ENCODE results near the gene KRT6C.
"Not testable (repeated sequence)": the region's sequence is repeated elsewhere in the genome, so short reads cannot be mapped to it uniquely, and the experiment has no call there.

Gene KRT6C

GRCh38 chr12:52454411-52455201 is 19.0 kb downstream of the KRT6C start:
- peak; percentile 34 for DNase-seq

- DNase-seq = no peak
Measured at GRCh38 chr12:52452101-52452500, 21.5 kb downstream of the KRT6C start, which contains the start of gene KRT6B. Gene KRT6B, minus strand, starts transcription at chr12:52452146. Its CDS starts 68 bp downstream, at chr12:52452078.

- no peak for DNase-seq
Measured at GRCh38 chr12:52448228-52448627, 25.4 kb downstream of the KRT6C start.

GRCh38 chr12:52447196-52447595 is 26.4 kb downstream of the KRT6C start:
- DNase-seq = not testable (repeated sequence)

GRCh38 chr12:52446367-52447045 is 27.1 kb downstream of the KRT6C start:
- DNase-seq = no peak

GRCh38 chr12:52445876-52446275 is 27.7 kb downstream of the KRT6C start:
- DNase-seq = no peak

- no peak for DNase-seq
Measured at GRCh38 chr12:52444647-52445595, 28.7 kb downstream of the KRT6C start.

DNA sequence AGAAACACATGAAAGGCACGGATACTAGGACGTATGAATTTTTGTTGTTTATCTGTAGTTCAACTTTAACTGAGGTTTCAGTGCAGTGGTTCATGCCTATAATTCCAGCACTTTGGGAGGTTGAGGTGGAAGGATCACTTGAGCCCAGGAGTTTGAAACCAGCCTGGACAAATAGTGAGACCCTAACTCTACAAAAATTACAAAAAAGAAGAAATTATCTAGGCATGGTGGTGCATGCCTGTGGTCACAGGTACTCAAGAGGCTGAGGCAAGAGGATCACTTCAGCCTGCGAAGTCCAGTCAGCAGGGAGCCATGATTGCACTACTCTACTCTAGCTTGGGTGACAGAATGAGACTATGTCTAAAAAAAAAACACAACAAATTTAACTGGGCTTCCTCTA is 29.6 kb downstream of the KRT6C start:
- no peak for DNase-seq

DNA sequence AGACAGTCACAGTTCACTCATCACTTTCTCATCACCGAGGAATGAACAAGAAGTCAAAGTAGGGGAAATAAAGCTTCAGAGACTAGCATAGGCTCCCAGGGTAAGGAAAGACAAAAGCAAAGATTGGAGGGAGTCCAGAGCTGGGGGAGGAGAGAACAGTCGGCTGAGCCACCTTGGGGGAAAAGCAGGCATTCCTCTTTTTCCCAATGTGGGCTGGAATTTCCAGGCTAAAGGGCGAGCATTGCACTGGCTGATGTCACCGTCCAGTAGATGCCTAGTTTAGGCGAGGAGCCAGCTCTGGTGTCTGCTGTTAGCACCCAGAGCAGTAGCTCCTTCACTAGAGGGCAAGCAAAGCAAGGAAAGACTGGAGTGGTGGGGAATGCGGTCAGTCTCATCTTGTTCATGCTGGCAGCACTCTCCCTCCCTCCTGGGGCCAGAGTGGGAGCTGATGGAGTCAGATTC is 31.0 kb downstream of the KRT6C start:
- no peak for DNase-seq

GRCh38 chr12:52441320-52441911 is 32.2 kb downstream of the KRT6C start:
- no peak for DNase-seq

DNA sequence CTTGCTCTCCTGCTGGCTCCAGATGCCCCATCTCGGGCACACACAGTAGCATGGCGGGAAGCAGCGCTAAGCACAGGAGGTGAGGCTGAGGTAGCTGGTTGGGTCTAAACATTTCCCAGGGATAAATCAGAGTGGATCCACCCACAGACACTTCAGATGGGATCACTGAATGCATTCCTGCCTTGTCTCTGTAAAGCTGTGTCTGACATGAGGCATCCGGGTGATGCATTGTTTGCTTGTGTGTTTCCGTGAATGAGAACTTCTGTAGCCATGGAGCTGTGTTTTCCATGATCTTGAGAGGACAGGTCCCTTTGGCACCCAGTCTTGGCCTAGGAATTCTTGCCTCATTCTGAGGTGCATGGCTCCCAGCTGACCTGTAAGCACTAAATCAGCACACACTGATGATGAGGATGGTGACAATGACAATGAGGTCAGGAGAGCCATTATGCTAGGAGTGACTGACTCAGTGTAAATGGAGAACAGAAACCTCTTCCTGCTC is 32.7 kb downstream of the KRT6C start:
- DNase-seq = no peak

- DNase-seq = no peak
Measured at GRCh38 chr12:52439845-52440244, 33.8 kb downstream of the KRT6C start.

DNA sequence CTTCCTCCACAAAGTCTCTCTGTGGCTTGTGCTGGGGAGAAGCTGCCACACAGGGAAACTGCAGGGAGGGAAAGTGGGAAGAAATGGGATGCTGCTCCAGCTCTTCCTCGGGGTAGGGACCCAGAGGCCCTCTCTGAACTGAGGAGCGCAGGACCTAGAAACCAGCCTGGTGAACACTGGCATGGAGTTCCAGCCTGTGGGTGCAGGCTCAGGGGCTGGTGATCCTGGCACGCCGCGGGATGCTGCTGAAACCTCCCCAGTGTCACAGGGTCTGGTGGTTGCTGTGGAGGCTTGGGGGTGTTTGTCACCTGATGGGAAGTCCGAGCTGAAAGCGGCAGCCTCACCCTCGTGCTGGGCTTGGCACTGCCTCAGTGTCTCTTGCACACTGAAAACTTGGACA is 34.2 kb downstream of the KRT6C start:
- DNase-seq = no peak

GRCh38 chr12:52438305-52439301 is 35.0 kb downstream of the KRT6C start:
- no peak for DNase-seq

DNA sequence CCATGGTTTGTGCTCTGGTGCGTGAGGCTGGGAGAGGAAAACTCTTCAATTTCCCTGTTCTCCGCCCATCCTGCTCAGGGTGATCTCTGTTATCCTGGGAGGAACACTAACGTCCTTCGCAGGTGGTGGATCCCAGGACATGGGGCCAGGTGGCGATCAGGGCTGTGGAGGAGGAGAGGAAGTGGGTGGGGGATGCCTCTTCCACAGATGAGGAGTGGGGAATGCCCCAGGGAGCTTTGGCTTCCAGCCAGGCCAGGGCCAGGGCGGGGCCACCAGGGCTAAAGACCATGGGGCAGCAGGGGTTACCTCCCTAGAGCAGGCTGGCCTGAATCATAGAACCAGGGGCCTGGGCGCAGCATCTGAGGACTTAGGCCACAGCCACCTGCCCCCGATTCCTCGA is 36.1 kb downstream of the KRT6C start:
- no peak for DNase-seq

GRCh38 chr12:52436828-52437474 is 36.7 kb downstream of the KRT6C start:
- DNase-seq = no peak

DNA sequence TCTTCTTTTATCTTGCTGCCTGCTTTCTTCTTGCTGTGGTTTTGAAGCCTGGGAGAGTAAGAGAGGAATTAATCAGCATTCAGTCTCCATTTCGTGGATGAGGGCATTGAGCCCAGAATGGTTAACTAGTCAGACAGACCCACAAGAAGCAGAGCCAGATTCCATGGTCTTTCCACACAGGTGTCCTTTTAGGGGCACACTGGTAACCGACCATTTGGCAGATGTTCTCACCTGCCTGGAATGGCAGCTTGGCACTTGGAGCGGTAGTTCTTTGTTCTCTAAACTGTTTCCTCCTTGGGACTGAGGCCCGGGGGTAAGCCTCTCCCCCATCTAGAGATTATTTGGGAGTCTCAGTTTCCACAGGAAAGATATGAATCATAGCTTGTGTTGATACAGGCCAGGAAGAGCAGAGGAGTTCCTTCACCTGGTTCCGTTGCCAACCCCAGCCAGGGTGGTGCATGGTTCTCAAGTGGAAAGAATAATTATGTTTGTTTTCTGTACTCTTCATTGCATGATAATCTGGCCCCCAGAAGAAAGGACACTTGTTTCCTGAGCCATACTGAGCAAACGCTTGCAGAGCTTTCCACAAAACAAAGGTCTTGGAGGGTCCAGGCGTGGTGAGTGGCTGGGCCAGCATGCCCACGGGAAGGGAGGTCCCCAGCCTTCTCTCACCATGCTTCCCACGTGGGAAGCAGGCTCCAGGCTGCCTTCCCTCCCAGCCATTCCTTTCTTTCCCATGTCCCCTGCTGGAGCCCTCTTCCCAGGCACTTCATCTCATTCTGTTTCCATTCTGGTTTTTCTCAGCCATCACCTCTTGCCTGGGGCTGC is 37.4 kb downstream of the KRT6C start:
- no peak for DNase-seq

DNA sequence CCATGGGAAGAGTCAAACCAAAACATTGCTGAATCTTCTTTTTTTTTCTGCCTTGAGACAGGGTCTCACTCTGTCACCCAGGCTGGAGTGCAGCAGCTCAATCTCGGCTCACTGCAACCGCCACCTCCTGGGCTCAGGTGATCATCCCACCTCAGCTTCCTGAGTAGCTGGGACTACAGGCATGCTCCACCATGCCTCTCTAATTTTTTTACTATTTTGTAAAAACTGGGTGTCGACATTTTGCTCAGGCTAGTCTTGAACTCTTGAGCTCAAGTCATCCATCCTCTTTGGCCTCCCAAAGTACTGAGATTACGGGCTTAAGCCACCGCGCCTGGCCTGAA is 38.0 kb downstream of the KRT6C start:
- no peak for DNase-seq

DNA sequence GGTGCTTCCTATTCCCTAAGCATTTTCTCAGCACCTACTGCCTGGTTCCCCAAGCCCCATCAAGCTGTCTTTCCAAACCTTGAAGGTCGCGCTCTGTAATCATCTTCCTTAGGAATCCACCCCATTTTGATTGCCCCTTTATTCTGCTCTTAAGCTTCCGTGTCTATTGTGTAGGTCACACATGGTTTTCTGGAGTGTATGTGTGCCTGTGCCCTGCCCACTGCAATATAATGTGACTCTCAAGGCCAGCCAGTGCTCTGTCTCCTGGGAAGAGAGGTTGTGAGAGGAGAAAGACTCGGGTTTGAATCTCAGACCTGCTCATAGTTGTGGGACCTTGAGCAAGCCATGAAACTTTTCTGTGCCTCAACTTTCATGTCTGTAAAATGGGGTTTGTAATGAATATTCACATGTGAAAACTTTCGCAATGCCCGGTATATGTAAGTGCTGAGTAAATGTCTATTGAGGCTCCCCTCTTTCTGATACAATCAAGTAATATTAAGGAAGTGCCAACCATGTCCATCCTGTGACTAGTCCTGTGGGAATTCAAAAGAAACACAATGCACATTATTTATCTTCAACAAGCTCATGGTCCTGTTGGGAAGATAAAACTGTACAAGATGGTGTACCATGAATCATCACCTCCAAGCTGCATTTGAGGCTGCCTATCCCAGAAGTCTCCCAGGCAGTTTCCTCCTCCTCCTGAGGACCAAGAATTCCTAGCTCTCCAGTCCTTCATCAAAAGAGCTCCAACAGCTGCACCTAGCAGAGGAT is 38.7 kb downstream of the KRT6C start:
- DNase-seq = no peak

Measured in NCI-H345 (cell line).